ENCODE results near the gene SIRPD.

Gene SIRPD

GRCh38 chr20:1533059-1533458, 24.4 kb downstream of the SIRPD start:
- no peaks in the 10 kb centered on the region for H3F3A ChIP-seq (ENCODE audit: control insufficient read depth, insufficient read depth)
- no peaks in the 10 kb centered on the region for H3K36me3 ChIP-seq (ENCODE audit: control insufficient read depth, low read length)
- H3K4me3 ChIP-seq (ENCODE audit: low read length): no peak overlapping the region
- H3K9me3 ChIP-seq (ENCODE audit: control insufficient read depth, insufficient read depth, low read length): no peaks in the 10 kb centered on the region
- H3K4me2 ChIP-seq (ENCODE audit: low read length): no peak overlapping the region
- H4K20me1 ChIP-seq (ENCODE audit: control insufficient read depth, insufficient read depth, low read depth, low read length): no peaks in the 10 kb centered on the region
- H3K9me2 ChIP-seq (replicated peaks; ENCODE audit: control insufficient read depth, low read length): no peaks in the 10 kb centered on the region
- peaks cover 27% of the 10 kb centered on the region for H3K4me1 ChIP-seq (ENCODE audit: control insufficient read depth, low read length)
- no peak overlapping the region for H3K27ac ChIP-seq (ENCODE audit: low read depth, low read length)
- peak; percentile 29 for TF ChIP-seq CTCF (IDR thresholded peaks at IDR 0.05; ENCODE audit: low read depth, low read length, poor library complexity, severe bottlenecking)
- no peak for TF ChIP-seq EZH2phosphoT487 (IDR thresholded peaks at IDR 0.05; ENCODE audit: borderline replicate concordance, low read length)
- no peaks in the 10 kb centered on the region for H3K79me2 ChIP-seq (ENCODE audit: control insufficient read depth, low read length)
- H3K27me3 ChIP-seq (ENCODE audit: control insufficient read depth, low read length): no peaks in the 10 kb centered on the region

GRCh38 chr20:1528811-1529210, 28.7 kb downstream of the SIRPD start:
- TF ChIP-seq EZH2phosphoT487 (IDR thresholded peaks at IDR 0.05; ENCODE audit: borderline replicate concordance, low read length) (no peak), CTCF (IDR thresholded peaks at IDR 0.05; ENCODE audit: low read depth, low read length, poor library complexity, severe bottlenecking) (no peak)
- H3K27me3 ChIP-seq (ENCODE audit: control insufficient read depth, low read length): no peaks in the 10 kb centered on the region
- H3K79me2 ChIP-seq (ENCODE audit: control insufficient read depth, low read length): no peaks in the 10 kb centered on the region
- H3K9me2 ChIP-seq (replicated peaks; ENCODE audit: control insufficient read depth, low read length): no peaks in the 10 kb centered on the region
- H3K4me1 ChIP-seq (ENCODE audit: control insufficient read depth, low read length): peaks cover 20% of the 10 kb centered on the region
- H3F3A ChIP-seq (ENCODE audit: control insufficient read depth, insufficient read depth): 0 out of 2 replicates have a peak, but pooled peaks cover 3% of the 10 kb centered on the region
- H3K4me2 ChIP-seq (ENCODE audit: low read length): no peak overlapping the region
- H3K36me3 ChIP-seq (ENCODE audit: control insufficient read depth, low read length): no peaks in the 10 kb centered on the region
- H3K9me3 ChIP-seq (ENCODE audit: control insufficient read depth, insufficient read depth, low read length): no peaks in the 10 kb centered on the region
- no peak overlapping the region for H3K4me3 ChIP-seq (ENCODE audit: low read length)
- no peaks in the 10 kb centered on the region for H4K20me1 ChIP-seq (ENCODE audit: control insufficient read depth, insufficient read depth, low read depth, low read length)
- H3K27ac ChIP-seq (ENCODE audit: low read depth, low read length): no peak overlapping the region

- Histone ChIP-seq H3K9me3 (ENCODE audit: control insufficient read depth, insufficient read depth, low read length) (no peaks in the 10 kb centered on the region), H3K36me3 (ENCODE audit: control insufficient read depth, low read length) (no peaks in the 10 kb centered on the region), H3K4me1 (ENCODE audit: control insufficient read depth, low read length) (peaks cover 29% of the 10 kb centered on the region), H3K27ac (ENCODE audit: low read depth, low read length) (no peak overlapping the region), H3K27me3 (ENCODE audit: control insufficient read depth, low read length) (no peaks in the 10 kb centered on the region), H3K79me2 (ENCODE audit: control insufficient read depth, low read length) (no peaks in the 10 kb centered on the region), H4K20me1 (ENCODE audit: control insufficient read depth, insufficient read depth, low read depth, low read length) (no peaks in the 10 kb centered on the region), H3K4me2 (ENCODE audit: low read length) (no peak overlapping the region), H3K4me3 (ENCODE audit: low read length) (no peak overlapping the region), H3K9me2 (replicated peaks; ENCODE audit: control insufficient read depth, low read length) (no peaks in the 10 kb centered on the region), H3F3A (ENCODE audit: control insufficient read depth, insufficient read depth) (0 out of 2 replicates have a peak, but pooled peaks cover 3% of the 10 kb centered on the region)
- TF ChIP-seq EZH2phosphoT487 (IDR thresholded peaks at IDR 0.05; ENCODE audit: borderline replicate concordance, low read length) (no peak), CTCF (IDR thresholded peaks at IDR 0.05; ENCODE audit: low read depth, low read length, poor library complexity, severe bottlenecking) (no peak)
Measured at GRCh38 chr20:1527923-1528322, 29.6 kb downstream of the SIRPD start.
